HepG2 (cell line): Measurements from ENCODE around the gene PEX5L.

Source experiments
- HMG20B ChIP-seq: conservative IDR thresholded peaks from 2 replicates; pipeline ENCODE4 v1.6.1; 2016; ENCODE audit warnings: missing genetic modification reagents, missing compliant biosample characterization
- HNRNPLL ChIP-seq: fragments of 200-400 bp; formaldehyde crosslinking; IDR thresholded peaks from 2 replicates; pipeline ENCODE4 v1.6.1; 2017; ENCODE audit warnings: mild to moderate bottlenecking, low read depth, low read length; ENCODE audit not compliant: poor library complexity, severe bottlenecking
- JUND ChIP-seq: sonication (generic); formaldehyde crosslinking; IDR thresholded peaks from 2 replicates; pipeline ENCODE4 v1.8.0; 2022; ENCODE audit warnings: mild to moderate bottlenecking, missing genetic modification reagents
- MTF1 ChIP-seq: sonication (generic); formaldehyde crosslinking; IDR thresholded peaks from 2 replicates; pipeline ENCODE4 v1.5.0; 2020; ENCODE audit warnings: missing genetic modification reagents
- TGIF2 ChIP-seq: IDR thresholded peaks from 2 replicates; pipeline ENCODE4 v1.6.1; 2016; ENCODE audit warnings: control low read depth, missing compliant biosample characterization
- ZNF256 ChIP-seq: sonication (generic); formaldehyde crosslinking; conservative IDR thresholded peaks from 2 replicates; pipeline ENCODE4 v1.4.0; 2020; ENCODE audit warnings: missing genetic modification reagents
- TF ChIP-seq, protein P1 (sequence below): sonication (generic); formaldehyde crosslinking; IDR thresholded peaks from 2 replicates; pipeline ENCODE4 v1.5.0; 2020; ENCODE audit warnings: missing genetic modification reagents, mild to moderate bottlenecking, borderline replicate concordance

DNA sequence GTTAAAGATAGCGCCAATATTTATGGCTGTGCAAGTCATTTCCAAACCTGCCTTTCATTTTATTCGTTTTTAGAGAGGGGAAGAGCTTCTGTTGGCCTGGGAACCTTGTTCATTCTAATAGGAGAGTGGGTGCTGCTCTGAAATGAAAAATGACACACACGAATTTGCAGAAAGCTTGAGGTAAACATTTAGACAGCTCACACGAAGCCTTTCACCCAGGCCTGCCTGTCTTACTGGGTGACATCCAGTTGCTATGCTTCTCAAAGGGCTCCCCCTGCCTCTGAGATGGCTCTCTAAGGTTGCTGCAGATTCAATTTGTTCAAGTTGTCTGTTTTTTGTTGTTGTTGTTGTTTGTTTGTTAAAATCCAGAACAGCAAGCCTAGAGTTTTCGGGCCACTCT lies 18.2 kb downstream of the PEX5L start:
- no peak for TF ChIP-seq HNRNPLL
- TF ChIP-seq HMG20B (CRISPR knock-in tag): no peak
- TF ChIP-seq TGIF2 (CRISPR knock-in tag): no peak
- TF ChIP-seq, protein P1, sequence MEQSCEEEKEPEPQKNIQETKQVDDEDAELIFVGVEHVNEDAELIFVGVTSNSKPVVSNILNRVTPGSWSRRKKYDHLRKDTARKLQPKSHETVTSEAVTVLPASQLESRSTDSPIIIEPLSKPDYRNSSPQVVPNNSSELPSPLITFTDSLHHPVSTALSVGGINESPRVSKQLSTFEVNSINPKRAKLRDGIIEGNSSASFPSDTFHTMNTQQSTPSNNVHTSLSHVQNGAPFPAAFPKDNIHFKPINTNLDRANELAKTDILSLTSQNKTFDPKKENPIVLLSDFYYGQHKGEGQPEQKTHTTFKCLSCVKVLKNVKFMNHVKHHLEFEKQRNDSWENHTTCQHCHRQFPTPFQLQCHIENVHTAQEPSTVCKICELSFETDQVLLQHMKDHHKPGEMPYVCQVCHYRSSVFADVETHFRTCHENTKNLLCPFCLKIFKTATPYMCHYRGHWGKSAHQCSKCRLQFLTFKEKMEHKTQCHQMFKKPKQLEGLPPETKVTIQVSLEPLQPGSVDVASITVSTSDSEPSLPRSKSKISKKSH (CRISPR knock-in tag): no peak
- no peak for TF ChIP-seq MTF1 (CRISPR knock-in tag)
- TF ChIP-seq JUND (CRISPR knock-in tag): no peak
- TF ChIP-seq ZNF256 (CRISPR knock-in tag): no peak
